Tibial nerve (tissue), 3 donors: ENCODE data around the gene AFAP1.

Experiments used
- CTCF ChIP-seq, 5 experiments: fragments of 200-600 bp in 3 of 5; fragments of 450-650 bp in 2 of 5; sonication (generic) in 3 of 5; IDR thresholded peaks; one replicate each; pipeline ENCODE4 v1.5.1; 2016 to 2019; ENCODE audit warnings: antibody characterized with exemption in 5 of 5, mild to moderate bottlenecking in 3 of 5, moderate library complexity in 2 of 5
- POLR2A ChIP-seq, 2 donors: fragments of 450-650 bp; IDR thresholded peaks; one replicate each; pipeline ENCODE4 v1.6.1; 2017; ENCODE audit warnings: antibody characterized with exemption in 2 of 2, mild to moderate bottlenecking in 2 of 2, moderate library complexity in 2 of 2

GRCh38 chr4:7903791-7904516 is 35.7 kb downstream of the AFAP1 start:
- TF ChIP-seq POLR2A (IDR thresholded peaks at IDR 0.05) (no peak), CTCF (IDR thresholded peaks at IDR 0.05) (no peak)
